Psoas muscle (tissue), 8 donors: ENCODE data around the gene BID. TPM values are rescaled to one million over a fixed set of nuclear protein-coding genes. Genes with fewer than 3 reads are reported as not detected.

Experiments
- ATAC-seq, 4 donors: fragments of 200-7000 bp; cut with Tn5 transposase; one replicate each; pipeline ENCODE4 v1.9.1; 2020; ENCODE audit warnings: moderate library complexity in 3 of 4, mild to moderate bottlenecking in 2 of 4
- DNase-seq, 2 donors: peaks; one replicate each; pipeline ENCODE4 v3.0.0-alpha.2; 2020
- H3K27ac ChIP-seq: fragments of 200-600 bp; one replicate; pipeline ENCODE4 v1.8.0; 2022
- H3K27me3 ChIP-seq, 3 donors: fragments of 200-600 bp in 1 of 3; one replicate each; pipeline versions ENCODE4 v1.6.1 to v1.8.0; 2013 to 2022; ENCODE audit warnings: low read length in 2 of 3, mild to moderate bottlenecking in 2 of 3, moderate library complexity in 1 of 3; ENCODE audit not compliant: insufficient read depth in 3 of 3
- H3K36me3 ChIP-seq, 2 donors: fragments of 200-600 bp in 1 of 2; one replicate each; pipeline versions ENCODE4 v1.6.1 to v1.8.0; 2013 to 2022; ENCODE audit warnings: low read depth in 1 of 2, mild to moderate bottlenecking in 1 of 2, moderate library complexity in 1 of 2; ENCODE audit not compliant: insufficient read depth in 1 of 2
- H3K4me1 ChIP-seq: fragments of 200-600 bp; one replicate; pipeline ENCODE4 v1.8.0; 2022
- H3K4me3 ChIP-seq: fragments of 200-600 bp; one replicate; pipeline ENCODE4 v1.8.0; 2022; ENCODE audit warnings: mild to moderate bottlenecking
- H3K9me3 ChIP-seq: fragments of 200-600 bp; one replicate; pipeline ENCODE4 v1.8.0; 2022
- CTCF ChIP-seq: fragments of 200-600 bp; IDR thresholded peaks from one replicate; pipeline ENCODE4 v1.8.0; 2022; ENCODE audit warnings: antibody characterized with exemption
- WGBS, 3 donors: extraction: QIAGEN DNeasy Blood & Tissue Kit; methylation state at CpG; one replicate each; pipeline versions ENCODE4 v1.1.6 to v1.1.7; 2013; 5-methylcytosine and 5-hydroxymethylcytosine counted together
- intact Hi-C, 2 donors: fragments of 100-400 bp; cut with DNase I; formaldehyde crosslinking; loops; one replicate each; pipeline versions ENCODE4 v1.11.0 to v1.14.2; 2022
- polyA plus RNA-seq, 3 donors: library from polyadenylated mRNA; stranded (reverse); fragments of 200-250 nt; gene quantifications; one replicate each; pipeline ENCODE4 v1.2.3, GENCODE V29; 2013
- total RNA-seq, 4 donors: library from RNA; stranded (reverse); fragmentation: NEBNext Ultra II Directional in 2 of 4; extraction: Animal tissue kit (Norgen Biotek cat#: 25700) in 2 of 4; gene quantifications; one replicate each; pipeline versions ENCODE4 v1.2.1 to v1.2.4, GENCODE V29; 2021 to 2023
- donor health status: healthy with polysubstance abuse.
- donor health status: DM: no; HTN: no; CAD: no; lungs with moderate emphysema.
- donor health status: Bipolar disorder and iron deficiency.
- donor health status: healthy.
- donor health status: DM: yes; HTN: yes; CAD: no.
- donor health status: DM: no; HTN: no; CAD: no.
- donor health status: DM: no; HTN: no; CAD: no.
- donor health status: DM: yes; HTN: yes; CAD: no.

Gene BID
- total and polyA plus RNA-seq, 7 donors, result 5.6 to 27.4 (median 9.9) TPM

GRCh38 chr22:17783773-17784480, 9.7 kb upstream of the BID start:
- no peak overlapping the region for H3K27ac ChIP-seq
- 86 to 90% (median 88%) methylated on average over 17 to 18 of the region's 18 CpGs for WGBS, 3 donors
- no peak for ATAC-seq
- H3K36me3 ChIP-seq, result peaks cover 0 to 9% of the 10 kb centered on the region in 2 donors
- H3K27me3 ChIP-seq, result no peaks in the 10 kb centered on the region
- intact Hi-C loops, result loop anchor here (2.0 to 5.0 kb wide), 2 partner anchors 41 to 42 kb away; no protein-coding TSS in a partner anchor
- H3K4me3 ChIP-seq, result no peak overlapping the region
- DNase-seq, result peak in 1 of 2 donors; percentile 30
- H3K4me1 ChIP-seq, result peaks cover 28% of the 10 kb centered on the region
- no peaks in the 10 kb centered on the region for H3K9me3 ChIP-seq
- TF ChIP-seq CTCF, result no peak

- H3K4me1 ChIP-seq, result peaks cover 28% of the 10 kb centered on the region
- WGBS, 3 donors, result 37 to 55% (median 47%) methylated on average over 8 to 9 of the region's 9 CpGs
- DNase-seq, result no peak
Measured at GRCh38 chr22:17783312-17783711, 9.0 kb upstream of the BID start.

DNA sequence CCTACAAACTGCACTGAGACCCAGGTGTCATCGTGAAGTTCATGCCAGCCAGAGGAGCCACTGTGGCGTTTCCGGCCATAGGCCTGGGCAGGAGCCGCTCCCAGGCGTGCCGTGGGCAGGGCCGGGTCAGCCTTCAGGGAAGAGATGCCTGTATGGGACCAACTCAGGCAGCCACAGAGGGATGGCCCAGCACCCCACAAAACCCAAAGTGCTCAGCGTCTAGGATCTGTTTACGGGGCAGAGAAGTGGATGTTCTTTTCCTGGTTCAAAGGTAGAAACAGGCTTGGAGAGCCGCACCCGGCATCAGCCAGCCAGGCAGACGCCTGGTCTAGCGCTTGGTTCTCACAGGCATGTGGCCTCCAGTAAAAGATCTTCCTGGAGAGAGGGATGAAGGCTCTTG, 8.4 kb upstream of the BID start:
- Histone ChIP-seq H3K27ac (no peak overlapping the region), H3K27me3 (no peaks in the 10 kb centered on the region), H3K9me3 (no peaks in the 10 kb centered on the region), H3K4me1 (peaks cover 26% of the 10 kb centered on the region), H3K36me3 (no peaks in the 10 kb centered on the region), H3K4me3 (no peak overlapping the region)
- peak in 1 of 2 donors; percentile 21 for DNase-seq
- no peak for ATAC-seq
- no peak for TF ChIP-seq CTCF
- intact Hi-C loops, result loop anchor here in 1 of 2 donors (5.0 kb wide), 1 partner anchor 40 kb away; no protein-coding TSS in a partner anchor
- 91 to 95% (median 92%) methylated on average over 13 of the region's 13 CpGs for WGBS, 3 donors

More at GRCh38 chr22:17783312-17783711, 9.0 kb upstream of the BID start:
- Histone ChIP-seq H3K36me3 (peaks cover 0 to 3% of the 10 kb centered on the region in 2 donors), H3K9me3 (no peaks in the 10 kb centered on the region), H3K27me3 (no peaks in the 10 kb centered on the region), H3K27ac (no peak overlapping the region), H3K4me3 (no peak overlapping the region)
- intact Hi-C loops, result loop anchor here in 1 of 2 donors (5.0 kb wide), 1 partner anchor 41 kb away; no protein-coding TSS in a partner anchor
- no peak for TF ChIP-seq CTCF
- no peak for ATAC-seq

- no peak for TF ChIP-seq CTCF
- Histone ChIP-seq H3K27ac (no peak overlapping the region), H3K27me3 (no peaks in the 10 kb centered on the region), H3K9me3 (no peaks in the 10 kb centered on the region), H3K4me3 (no peak overlapping the region), H3K4me1 (peaks cover 22% of the 10 kb centered on the region), H3K36me3 (no peaks in the 10 kb centered on the region)
- 72 to 79% (median 73%) methylated on average over 13 of the region's 13 CpGs for WGBS, 3 donors
- peak in 1 of 2 donors; percentile 34 for DNase-seq
- intact Hi-C loops, result loop anchor here in 1 of 2 donors (5.0 kb wide), 1 partner anchor 40 kb away; no protein-coding TSS in a partner anchor
- ATAC-seq, result no peak
Measured at GRCh38 chr22:17782158-17782557, 7.9 kb upstream of the BID start.
